Measurements from ENCODE around the gene AOPEP.

- no peak for TF ChIP-seq EZH2 (IDR thresholded peaks at IDR 0.05; ENCODE audit: borderline replicate concordance, low read length)
- TF ChIP-seq, protein P1, sequence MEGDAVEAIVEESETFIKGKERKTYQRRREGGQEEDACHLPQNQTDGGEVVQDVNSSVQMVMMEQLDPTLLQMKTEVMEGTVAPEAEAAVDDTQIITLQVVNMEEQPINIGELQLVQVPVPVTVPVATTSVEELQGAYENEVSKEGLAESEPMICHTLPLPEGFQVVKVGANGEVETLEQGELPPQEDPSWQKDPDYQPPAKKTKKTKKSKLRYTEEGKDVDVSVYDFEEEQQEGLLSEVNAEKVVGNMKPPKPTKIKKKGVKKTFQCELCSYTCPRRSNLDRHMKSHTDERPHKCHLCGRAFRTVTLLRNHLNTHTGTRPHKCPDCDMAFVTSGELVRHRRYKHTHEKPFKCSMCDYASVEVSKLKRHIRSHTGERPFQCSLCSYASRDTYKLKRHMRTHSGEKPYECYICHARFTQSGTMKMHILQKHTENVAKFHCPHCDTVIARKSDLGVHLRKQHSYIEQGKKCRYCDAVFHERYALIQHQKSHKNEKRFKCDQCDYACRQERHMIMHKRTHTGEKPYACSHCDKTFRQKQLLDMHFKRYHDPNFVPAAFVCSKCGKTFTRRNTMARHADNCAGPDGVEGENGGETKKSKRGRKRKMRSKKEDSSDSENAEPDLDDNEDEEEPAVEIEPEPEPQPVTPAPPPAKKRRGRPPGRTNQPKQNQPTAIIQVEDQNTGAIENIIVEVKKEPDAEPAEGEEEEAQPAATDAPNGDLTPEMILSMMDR (conservative IDR thresholded peaks at IDR 0.05 in 1 of 2, IDR thresholded peaks at IDR 0.05 in 1 of 2; ENCODE audit: extremely low read depth in 1 of 2, insufficient read depth in 1 of 2, low read depth in 1 of 2, low read length in 2 of 2), result no peak
Measured at GRCh38 chr9:94825611-94825958, 99.1 kb downstream of the AOPEP start.

Measured in mammary epithelial cell (primary cell).